CD4-positive, alpha-beta memory T cell (primary cell): Measurements from ENCODE around the gene PLA2G4D. TPM values are rescaled to one million over a fixed set of nuclear protein-coding genes. Genes with fewer than 3 reads are reported as not detected.

Experiments
- CTCF ChIA-PET: fragments of 350-600 bp; sonication (Branson Sonifier 250); formaldehyde crosslinking; loops from one replicate; lab custom pipeline; 2021; ENCODE audit warnings: inconsistent platforms; ENCODE audit not compliant: partially characterized antibody; lab: Charles Lee
- POLR2A ChIA-PET: fragments of 350-600 bp; sonication (Branson Sonifier 250); formaldehyde crosslinking; loops from one replicate; lab custom pipeline; 2021; ENCODE audit not compliant: partially characterized antibody; lab: Charles Lee
- DNase-seq, 5 donors: peaks; one replicate each; pipeline versions ENCODE4 v3.0.0 to v3.0.0-alpha.2; 2020 to 2022; ENCODE audit warnings: mixed read lengths in 1 of 5
- H3K27ac ChIP-seq: one replicate; pipeline ENCODE4 v1.7.0; 2013; ENCODE audit warnings: low read depth, low read length
- H3K27me3 ChIP-seq: 2 replicates; pipeline ENCODE4 v1.7.0; 2013; ENCODE audit warnings: mild to moderate bottlenecking, low read length, moderate library complexity; ENCODE audit not compliant: insufficient read depth
- H3K36me3 ChIP-seq: 2 replicates; pipeline ENCODE4 v1.7.0; 2013; ENCODE audit warnings: mild to moderate bottlenecking, low read length, moderate library complexity; ENCODE audit not compliant: insufficient read depth
- H3K4me1 ChIP-seq: 2 replicates; pipeline ENCODE4 v1.7.0; 2013; ENCODE audit warnings: mild to moderate bottlenecking, low read length, moderate library complexity; ENCODE audit not compliant: insufficient read depth
- H3K4me3 ChIP-seq, 2 donors: one replicate each; pipeline ENCODE4 v1.7.0; 2013; ENCODE audit warnings: low read length in 2 of 2, mild to moderate bottlenecking in 1 of 2
- H3K9me3 ChIP-seq, 2 donors: one replicate each; pipeline ENCODE4 v1.7.0; 2013; ENCODE audit warnings: low read length in 2 of 2, control low read depth in 1 of 2; ENCODE audit not compliant: control insufficient read depth in 1 of 2
- H3K27ac Mint-ChIP-seq, 7 donors: one replicate each; pipeline ENCODE4 v1.8.0; 2020 to 2021; ENCODE audit warnings: mixed read lengths in 7 of 7, mild to moderate bottlenecking in 6 of 7, inconsistent platforms in 3 of 7, moderate library complexity in 3 of 7
- H3K27me3 Mint-ChIP-seq, 2 donors: one replicate each; pipeline ENCODE4 v1.8.0; 2020 to 2021; ENCODE audit warnings: mixed read lengths in 2 of 2
- H3K36me3 Mint-ChIP-seq, 2 donors: one replicate each; pipeline ENCODE4 v1.8.0; 2020 to 2021; ENCODE audit warnings: mixed read lengths in 2 of 2, inconsistent platforms in 1 of 2, mild to moderate bottlenecking in 1 of 2
- H3K4me1 Mint-ChIP-seq, 4 donors: one replicate each; pipeline ENCODE4 v1.8.0; 2020 to 2021; ENCODE audit warnings: mixed read lengths in 4 of 4, mild to moderate bottlenecking in 1 of 4
- H3K4me3 Mint-ChIP-seq, 8 donors: one replicate each; pipeline ENCODE4 v1.8.0; 2020 to 2021; ENCODE audit warnings: mixed read lengths in 8 of 8, mild to moderate bottlenecking in 7 of 8, moderate library complexity in 6 of 8, inconsistent platforms in 3 of 8
- H3K9me3 Mint-ChIP-seq, 8 donors: one replicate each; pipeline ENCODE4 v1.8.0; 2020 to 2021; ENCODE audit warnings: mixed read lengths in 8 of 8, mild to moderate bottlenecking in 5 of 8, inconsistent platforms in 3 of 8, moderate library complexity in 1 of 8
- intact Hi-C: fragments of 100-400 bp; cut with micrococcal nuclease; formaldehyde crosslinking; loops from one replicate; pipeline ENCODE4 v1.15.1; 2023
- polyA plus RNA-seq, 2 donors: library from polyadenylated mRNA; unstranded; fragments of 300-500 nt; fragmentation: Illumina TruSeq; gene quantifications; one replicate each; pipeline ENCODE4 v1.2.3, GENCODE V29; 2021
- total RNA-seq, 2 experiments: library from RNA; stranded (reverse); gene quantifications; one replicate each; pipeline ENCODE4 v1.2.3, GENCODE V29; 2021

Gene PLA2G4D
- total and polyA plus RNA-seq, 4 experiments from 2014 or later: not detected

DNA sequence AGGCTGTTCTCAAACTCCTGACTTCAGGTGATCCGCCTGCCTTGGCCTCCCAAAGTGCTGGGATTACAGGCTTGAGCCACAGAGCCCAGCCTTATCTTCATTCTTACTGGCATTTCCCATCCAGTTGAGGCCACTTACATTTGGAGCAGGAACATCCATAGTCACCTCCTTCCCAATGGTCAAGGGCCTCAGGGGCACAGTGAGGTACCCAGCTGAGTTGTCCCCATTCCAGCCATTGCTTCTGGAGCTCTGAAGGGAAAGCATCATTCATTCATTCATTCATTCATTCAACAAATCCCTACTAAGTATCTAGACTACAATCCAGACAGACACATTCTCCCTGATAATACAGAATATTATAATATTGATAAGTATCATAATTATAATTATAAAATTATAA, 12.2 kb downstream of the PLA2G4D start:
- no peaks in the 10 kb centered on the region for H3K36me3 ChIP-seq
- Mint-ChIP-seq H3K27ac (no peak overlapping the region), H3K27me3 (peaks cover 0 to 6% of the 10 kb centered on the region in 2 donors), H3K4me3 (no peak overlapping the region), H3K9me3 (peaks cover 0 to 3% (median 0%) of the 10 kb centered on the region in 8 donors), H3K4me1 (peaks cover 0 to 10% (median 2%) of the 10 kb centered on the region in 4 donors), H3K36me3 (no peaks in the 10 kb centered on the region)
- peaks cover 10% of the 10 kb centered on the region for H3K4me1 ChIP-seq
- no peaks in the 10 kb centered on the region for H3K9me3 ChIP-seq
- POLR2A ChIA-PET: no interaction called here
- intact Hi-C loops: no loop called here
- no peak overlapping the region for H3K27ac ChIP-seq
- H3K4me3 ChIP-seq: no peak overlapping the region
- CTCF ChIA-PET: interaction anchor here (0.8 to 4.8 kb wide), 8 partner anchors 13 to 524 kb away, joined by 3 to 33 read pairs (median 5); partner anchors contain the start of gene MAPKBP1
- no peaks in the 10 kb centered on the region for H3K27me3 ChIP-seq
- DNase-seq: no peak

DNA sequence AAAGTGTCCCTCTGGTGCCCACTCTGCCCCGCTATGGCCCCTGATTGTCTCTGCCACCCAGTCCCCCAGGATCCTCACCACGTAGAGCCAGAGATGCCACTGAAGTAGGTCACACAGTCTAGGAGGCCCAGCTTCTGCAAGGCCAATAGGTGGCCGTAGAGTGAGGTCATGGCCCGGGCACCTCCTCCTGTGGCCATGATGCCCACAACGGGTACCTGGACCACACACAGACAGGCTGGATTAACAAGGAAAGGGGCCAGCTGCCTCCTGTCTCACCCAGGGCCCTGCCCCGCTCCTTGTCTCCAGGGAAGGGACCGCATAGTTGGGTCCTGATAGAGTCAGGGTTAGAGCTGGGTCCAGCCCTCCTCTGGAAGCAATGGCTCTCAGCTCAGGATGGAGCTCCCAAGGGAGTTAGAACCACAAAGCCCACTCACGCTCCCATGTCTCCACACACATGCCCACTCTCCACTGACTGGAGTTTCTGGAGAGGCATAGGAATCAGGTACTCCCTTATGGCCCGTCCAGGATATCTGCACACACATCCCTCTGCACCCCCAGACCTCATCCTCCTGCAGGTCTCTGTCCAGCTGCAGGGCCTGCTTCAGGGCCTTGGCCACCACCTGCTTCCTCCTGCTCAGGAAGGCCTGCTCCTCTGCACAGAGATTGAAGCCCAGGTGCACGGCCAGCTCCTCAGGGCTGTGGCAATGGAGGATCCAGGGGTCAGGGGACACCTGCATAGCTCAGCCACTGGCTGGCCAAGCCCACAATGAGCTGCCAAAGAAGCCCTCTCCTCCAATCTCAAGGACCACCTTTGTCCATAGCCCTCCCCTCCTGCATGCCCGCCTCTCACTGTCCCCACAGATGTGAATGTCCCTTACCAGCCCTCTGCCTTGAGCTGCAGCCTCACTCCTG, 13.2 kb downstream of the PLA2G4D start:
- H3K36me3 Mint-ChIP-seq: no peaks in the 10 kb centered on the region
- no peak overlapping the region for H3K4me3 Mint-ChIP-seq
- peaks cover 0 to 10% (median 2%) of the 10 kb centered on the region in 4 donors for H3K4me1 Mint-ChIP-seq
- Histone ChIP-seq H3K27me3 (no peaks in the 10 kb centered on the region), H3K9me3 (no peaks in the 10 kb centered on the region), H3K4me3 (no peak overlapping the region), H3K4me1 (peaks cover 10% of the 10 kb centered on the region), H3K27ac (no peak overlapping the region), H3K36me3 (no peaks in the 10 kb centered on the region)
- intact Hi-C loops: no loop called here
- no peak for DNase-seq
- peaks cover 0 to 3% (median 0%) of the 10 kb centered on the region in 8 donors for H3K9me3 Mint-ChIP-seq
- H3K27me3 Mint-ChIP-seq: peaks cover 0 to 6% of the 10 kb centered on the region in 2 donors
- no peak overlapping the region for H3K27ac Mint-ChIP-seq
- ChIA-PET CTCF (interaction anchor here (0.8 to 1.5 kb wide), 3 partner anchors 92 to 126 kb away, joined by 3 to 8 read pairs (median 3); no protein-coding TSS in a partner anchor), POLR2A (no interaction called here)

DNA sequence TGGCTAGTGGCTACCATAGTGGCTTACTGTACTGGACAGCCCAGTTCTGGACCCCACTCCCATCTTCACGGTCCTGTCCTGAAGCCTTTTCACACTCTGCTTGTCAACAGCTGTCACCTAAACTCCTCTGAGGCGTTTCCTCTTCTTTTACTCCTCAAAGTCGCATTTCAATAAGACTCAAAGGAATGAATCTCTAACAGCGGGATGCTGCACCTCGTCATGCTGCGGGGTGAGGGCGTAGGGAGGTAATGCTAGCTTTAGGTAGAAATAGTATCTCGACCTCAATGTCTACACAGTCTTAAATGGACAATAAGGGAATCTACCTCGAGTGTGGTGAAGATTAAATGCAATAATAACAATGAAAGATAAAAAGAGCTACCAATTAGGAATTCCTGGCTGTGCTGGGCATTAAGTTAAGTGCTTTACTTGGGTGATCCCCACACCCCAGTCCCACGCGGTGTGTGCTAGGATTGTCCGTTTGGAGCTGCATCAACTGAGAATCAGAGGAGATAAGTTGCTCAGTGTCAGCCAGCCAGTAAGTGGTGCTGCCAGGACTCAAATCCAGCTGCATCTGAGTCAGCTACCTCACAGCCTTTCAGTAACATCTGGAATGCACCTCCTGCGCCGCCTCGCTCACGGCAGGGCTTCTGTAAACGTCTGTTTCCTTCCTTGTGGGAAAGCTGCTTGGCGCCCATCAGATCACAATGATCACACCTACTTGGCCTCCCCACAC, 14.0 kb downstream of the PLA2G4D start:
- H3K4me1 Mint-ChIP-seq: peaks cover 0 to 10% (median 2%) of the 10 kb centered on the region in 4 donors
- Histone ChIP-seq H3K36me3 (no peaks in the 10 kb centered on the region), H3K4me1 (peaks cover 10% of the 10 kb centered on the region), H3K27me3 (no peaks in the 10 kb centered on the region), H3K9me3 (no peaks in the 10 kb centered on the region), H3K27ac (no peak overlapping the region), H3K4me3 (no peak overlapping the region)
- no peak for DNase-seq
- peaks cover 0 to 3% (median 0%) of the 10 kb centered on the region in 8 donors for H3K9me3 Mint-ChIP-seq
- intact Hi-C loops: no loop called here
- ChIA-PET POLR2A (no interaction called here), CTCF (interaction anchor here (1.4 kb wide), 1 partner anchor 91 kb away, joined by 8 read pairs; no protein-coding TSS in a partner anchor)
- H3K27me3 Mint-ChIP-seq: peaks cover 0 to 6% of the 10 kb centered on the region in 2 donors
- H3K36me3 Mint-ChIP-seq: no peaks in the 10 kb centered on the region
- no peak overlapping the region for H3K4me3 Mint-ChIP-seq
- no peak overlapping the region for H3K27ac Mint-ChIP-seq

DNA sequence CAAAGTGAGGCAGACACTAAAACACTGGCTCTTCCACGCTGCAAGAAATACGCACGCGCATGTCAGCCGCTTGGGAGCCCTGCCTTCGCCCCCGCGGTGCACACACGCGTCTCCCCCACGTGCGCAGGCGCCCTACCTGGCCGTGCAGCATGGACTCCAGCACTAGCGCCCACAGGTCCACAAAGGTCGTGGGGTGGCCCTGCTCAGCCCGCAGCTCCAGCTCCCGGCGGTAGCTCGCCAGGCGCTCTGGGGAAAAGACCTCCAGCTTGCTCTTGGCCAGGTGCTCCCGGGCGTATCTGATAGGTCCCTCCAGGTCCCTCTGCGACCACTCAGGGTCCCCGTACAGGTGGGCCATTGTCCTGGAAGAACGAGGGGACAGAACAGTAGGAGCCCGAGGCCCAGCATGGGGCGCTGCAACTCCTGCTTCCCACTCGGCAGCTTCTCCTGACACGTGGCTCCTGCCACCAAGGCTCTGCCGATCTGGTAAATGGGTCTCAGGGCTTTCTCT, 14.9 kb downstream of the PLA2G4D start:
- H3K4me3 ChIP-seq: no peak overlapping the region
- no peaks in the 10 kb centered on the region for H3K9me3 ChIP-seq
- no peak overlapping the region for H3K27ac ChIP-seq
- Mint-ChIP-seq H3K9me3 (peaks cover 0 to 3% (median 0%) of the 10 kb centered on the region in 8 donors), H3K27ac (no peak overlapping the region), H3K36me3 (no peaks in the 10 kb centered on the region), H3K4me1 (peaks cover 0 to 6% (median 2%) of the 10 kb centered on the region in 4 donors), H3K4me3 (no peak overlapping the region), H3K27me3 (peaks cover 0 to 6% of the 10 kb centered on the region in 2 donors)
- no peaks in the 10 kb centered on the region for H3K27me3 ChIP-seq
- intact Hi-C loops: no loop called here
- ChIA-PET POLR2A (no interaction called here), CTCF (interaction anchor here (1.5 kb wide), 1 partner anchor 55 kb away, joined by 3 read pairs; no protein-coding TSS in a partner anchor)
- H3K36me3 ChIP-seq: no peaks in the 10 kb centered on the region
- H3K4me1 ChIP-seq: peaks cover 7% of the 10 kb centered on the region
- DNase-seq: no peak

DNA sequence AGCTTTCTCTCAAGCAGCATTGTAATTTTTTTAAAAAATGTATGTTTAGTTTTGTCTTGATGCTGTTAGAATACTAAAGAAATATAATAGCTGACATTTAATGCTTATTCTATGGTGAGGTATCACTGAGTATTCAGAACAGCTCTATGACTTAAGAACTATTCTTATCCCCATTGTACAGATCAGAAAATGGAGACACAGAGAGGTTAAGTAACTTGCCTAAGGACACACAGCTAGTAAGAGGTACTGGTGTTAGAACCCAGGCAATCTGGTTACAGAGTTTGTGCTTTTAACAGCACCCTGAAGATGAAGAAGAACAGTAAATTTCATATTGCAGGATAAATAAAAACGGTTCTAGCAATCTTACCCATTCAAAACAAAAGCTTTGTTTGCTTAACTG, 15.5 kb downstream of the PLA2G4D start:
- no peaks in the 10 kb centered on the region for H3K9me3 ChIP-seq
- DNase-seq: no peak
- CTCF ChIA-PET: interaction anchor here (1.3 to 1.5 kb wide), 2 partner anchors 56 to 89 kb away, joined by 3 to 4 read pairs; no protein-coding TSS in a partner anchor
- Mint-ChIP-seq H3K4me1 (peaks cover 0 to under 1% (median 0%) of the 10 kb centered on the region in 4 donors), H3K9me3 (peaks cover 0 to 3% (median 0%) of the 10 kb centered on the region in 8 donors), H3K27me3 (peaks cover 0 to 3% of the 10 kb centered on the region in 2 donors), H3K36me3 (no peaks in the 10 kb centered on the region), H3K4me3 (no peak overlapping the region), H3K27ac (no peak overlapping the region)
- peaks cover 1% of the 10 kb centered on the region for H3K4me1 ChIP-seq
- H3K36me3 ChIP-seq: no peaks in the 10 kb centered on the region
- no peak overlapping the region for H3K27ac ChIP-seq
- intact Hi-C loops: no loop called here
- no peaks in the 10 kb centered on the region for H3K27me3 ChIP-seq
- H3K4me3 ChIP-seq: no peak overlapping the region
- POLR2A ChIA-PET: no interaction called here

DNA sequence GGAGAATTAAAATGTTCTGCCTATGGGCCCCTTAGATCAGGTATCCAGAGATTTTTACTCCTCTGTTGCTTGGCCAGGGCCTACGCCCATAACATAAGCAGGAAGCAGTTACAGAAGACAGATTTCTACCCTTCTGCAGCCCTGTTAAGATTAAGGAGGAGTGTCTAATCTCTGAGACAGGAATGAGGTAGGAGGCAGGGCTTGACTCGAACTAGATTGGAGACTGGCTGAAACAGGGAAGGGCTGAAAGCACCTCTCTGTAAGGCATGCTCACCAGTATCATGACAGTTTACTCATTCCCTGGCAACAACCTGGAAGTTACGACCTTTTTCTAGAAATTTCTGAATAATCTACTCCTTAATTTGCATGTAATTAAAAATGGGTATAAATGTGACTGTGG, 16.7 kb downstream of the PLA2G4D start:
- ChIA-PET CTCF (interaction anchor here (1.3 to 1.5 kb wide), 2 partner anchors 57 to 88 kb away, joined by 3 to 4 read pairs; no protein-coding TSS in a partner anchor), POLR2A (no interaction called here)
- no peaks in the 10 kb centered on the region for H3K4me1 ChIP-seq
- Mint-ChIP-seq H3K4me1 (no peaks in the 10 kb centered on the region), H3K4me3 (no peak overlapping the region), H3K36me3 (no peaks in the 10 kb centered on the region), H3K27ac (no peak overlapping the region), H3K9me3 (peaks cover 0 to 3% (median 0%) of the 10 kb centered on the region in 8 donors), H3K27me3 (peaks cover 0 to 2% of the 10 kb centered on the region in 2 donors)
- intact Hi-C loops: no loop called here
- H3K27me3 ChIP-seq: no peaks in the 10 kb centered on the region
- DNase-seq: no peak
- H3K9me3 ChIP-seq: no peaks in the 10 kb centered on the region
- H3K4me3 ChIP-seq: no peak overlapping the region
- no peak overlapping the region for H3K27ac ChIP-seq
- H3K36me3 ChIP-seq: no peaks in the 10 kb centered on the region
